Measurements from ENCODE around the gene CAPN7. TPM values are rescaled to one million over a fixed set of nuclear protein-coding genes. Genes with fewer than 3 reads are reported as not detected.

The CAPN7 gene
- total RNA-seq, 1 experiment from 2014 or later, result 25.2 TPM

DNA sequence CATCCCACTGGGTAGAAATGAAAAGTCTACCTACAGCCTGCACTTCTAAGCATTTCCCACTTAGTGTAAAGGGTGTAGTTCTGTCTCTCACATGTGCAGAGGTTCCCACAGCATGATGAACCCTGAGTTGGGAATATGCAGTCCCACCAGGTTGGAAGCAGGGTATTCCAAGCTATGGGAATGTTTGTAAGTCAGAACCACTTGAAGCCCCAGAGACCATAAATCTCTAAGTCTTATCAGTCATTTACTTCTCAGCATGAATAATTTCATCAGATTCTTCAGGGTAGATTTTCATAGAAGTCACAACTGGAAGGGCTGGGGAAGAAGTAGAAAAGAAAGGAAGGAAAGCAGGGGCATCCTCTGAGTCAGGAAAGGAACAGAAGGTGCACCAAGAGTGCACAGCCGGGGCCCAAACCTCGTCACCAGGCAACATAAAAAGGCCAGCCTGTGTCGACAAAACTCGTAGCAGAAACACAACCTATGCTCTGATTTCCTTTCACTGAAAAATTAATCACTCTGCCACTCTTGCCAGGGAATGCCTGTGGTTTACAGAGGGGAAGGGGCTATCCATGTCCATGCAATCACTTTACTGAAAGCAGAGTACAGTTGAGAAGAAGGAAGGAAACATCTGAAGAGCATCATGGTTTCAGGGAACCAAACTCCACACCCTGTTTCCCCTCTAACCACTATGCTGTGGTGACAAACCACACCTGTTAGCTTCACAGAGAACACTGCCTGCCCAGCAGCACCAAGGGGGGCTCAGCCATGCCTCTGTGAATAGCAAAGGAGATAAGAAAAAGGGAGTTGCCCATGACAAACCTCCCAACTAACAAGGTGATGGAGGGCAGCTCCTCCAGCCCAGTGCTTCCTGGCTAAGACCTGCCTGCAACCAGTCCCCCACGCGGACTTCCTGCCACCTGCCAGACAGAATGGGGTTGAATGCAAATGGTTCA, 85.8 kb downstream of the CAPN7 start:
- Histone ChIP-seq H2BK12ac (ENCODE audit: insufficient read length, low read depth, low read length) (no peak overlapping the region), H3K9me3 (ENCODE audit: control insufficient read depth, low read depth, low read length) (no peaks in the 10 kb centered on the region), H3K4me1 (ENCODE audit: insufficient read depth, low read length) (no peaks in the 10 kb centered on the region), H4K5ac (ENCODE audit: insufficient read length, low read depth, low read length) (no peak overlapping the region), H2BK15ac (ENCODE audit: low read depth, low read length) (no peak overlapping the region), H2AK5ac (ENCODE audit: insufficient read length, low read length) (no peak overlapping the region), H3K9ac (ENCODE audit: extremely low read depth, insufficient read length, low read length) (no peak overlapping the region), H3K23me2 (ENCODE audit: insufficient read length, low read depth, low read length, poor library complexity, severe bottlenecking) (no peaks in the 10 kb centered on the region), H3K14ac (ENCODE audit: insufficient read depth, low read length) (peak overlapping the region; percentile 50; the same call in 1 of the 2 replicates), H3K79me1 (ENCODE audit: insufficient read depth, low read depth, low read length, poor library complexity, severe bottlenecking) (no peaks in the 10 kb centered on the region), H4K20me1 (ENCODE audit: control insufficient read depth, insufficient read depth, insufficient read length) (no peaks in the 10 kb centered on the region), H2AFZ (ENCODE audit: low read length) (no peak overlapping the region), H3K79me2 (ENCODE audit: insufficient read depth, low read length) (no peaks in the 10 kb centered on the region), H4K91ac (ENCODE audit: insufficient read length, low read depth, low read length) (no peak overlapping the region), H3K18ac (ENCODE audit: insufficient read length, low read depth, low read length) (no peak overlapping the region), H2BK120ac (ENCODE audit: low read depth, low read length, poor library complexity, severe bottlenecking) (no peak overlapping the region), H3K56ac (ENCODE audit: insufficient read length, low read depth, low read length) (no peak overlapping the region), H3K23ac (ENCODE audit: insufficient read length, low read depth, low read length) (no peak overlapping the region), H3T11ph (ENCODE audit: low read length) (no peak overlapping the region), H3K27ac (ENCODE audit: insufficient read length, low read depth, low read length) (no peak overlapping the region), H3K4me2 (ENCODE audit: insufficient read depth, insufficient read length, low read length) (no peak overlapping the region), H2BK20ac (ENCODE audit: low read depth, low read length, poor library complexity, severe bottlenecking) (no peak overlapping the region), H3K27me3 (ENCODE audit: insufficient read depth, low read length) (no peaks in the 10 kb centered on the region), H2BK5ac (ENCODE audit: insufficient read length, low read length) (no peak overlapping the region), H3K4ac (ENCODE audit: low read depth, low read length) (no peak overlapping the region), H4K8ac (replicated peaks; ENCODE audit: insufficient read length, low read depth, low read length) (no peak overlapping the region)
- no peak for DNase-seq
- TF ChIP-seq, protein P1, sequence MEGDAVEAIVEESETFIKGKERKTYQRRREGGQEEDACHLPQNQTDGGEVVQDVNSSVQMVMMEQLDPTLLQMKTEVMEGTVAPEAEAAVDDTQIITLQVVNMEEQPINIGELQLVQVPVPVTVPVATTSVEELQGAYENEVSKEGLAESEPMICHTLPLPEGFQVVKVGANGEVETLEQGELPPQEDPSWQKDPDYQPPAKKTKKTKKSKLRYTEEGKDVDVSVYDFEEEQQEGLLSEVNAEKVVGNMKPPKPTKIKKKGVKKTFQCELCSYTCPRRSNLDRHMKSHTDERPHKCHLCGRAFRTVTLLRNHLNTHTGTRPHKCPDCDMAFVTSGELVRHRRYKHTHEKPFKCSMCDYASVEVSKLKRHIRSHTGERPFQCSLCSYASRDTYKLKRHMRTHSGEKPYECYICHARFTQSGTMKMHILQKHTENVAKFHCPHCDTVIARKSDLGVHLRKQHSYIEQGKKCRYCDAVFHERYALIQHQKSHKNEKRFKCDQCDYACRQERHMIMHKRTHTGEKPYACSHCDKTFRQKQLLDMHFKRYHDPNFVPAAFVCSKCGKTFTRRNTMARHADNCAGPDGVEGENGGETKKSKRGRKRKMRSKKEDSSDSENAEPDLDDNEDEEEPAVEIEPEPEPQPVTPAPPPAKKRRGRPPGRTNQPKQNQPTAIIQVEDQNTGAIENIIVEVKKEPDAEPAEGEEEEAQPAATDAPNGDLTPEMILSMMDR (conservative IDR thresholded peaks at IDR 0.05), result no peak
- H3K27ac Mint-ChIP-seq, result peak overlapping the region in 1 of 3 experiments; percentile 24; a peak in 1 of 7 replicates
- H3K9me3 Mint-ChIP-seq, result no peaks in the 10 kb centered on the region
- no CpG with 5 or more reads among the region's 6 CpGs for WGBS (ENCODE audit: extremely low coverage, insufficient read length, low lambda C conversion rate)
- H3K36me3 Mint-ChIP-seq (ENCODE audit: insufficient read depth in 1 of 3, low read depth in 3 of 3), result no peaks in the 10 kb centered on the region
- peaks cover 2 to 6% of the 10 kb centered on the region in 2 experiments; a peak in 3 of 4 replicates for H3K4me1 Mint-ChIP-seq
- H3K27me3 Mint-ChIP-seq (ENCODE audit: low read depth), result no peaks in the 10 kb centered on the region
- no peak overlapping the region for H3K4me3 Mint-ChIP-seq
